DOHH2 (cell line): ENCODE measurements around the gene CBLN1.

Source experiments
- H3F3A ChIP-seq: fragments of 200-600 bp; sonication (generic), shearing (Covaris generic); 2 replicates; pipeline ENCODE4 v1.6.0; 2016; ENCODE audit warnings: antibody characterized with exemption, mild to moderate bottlenecking; ENCODE audit not compliant: control insufficient read depth, insufficient read depth
- H3K27ac ChIP-seq: fragments of 200-600 bp; sonication (generic); 2 replicates; pipeline ENCODE4 v1.5.1; 2014; ENCODE audit warnings: low read depth, mild to moderate bottlenecking, low read length, moderate library complexity
- H3K27me3 ChIP-seq: fragments of 200-600 bp; sonication (generic); 2 replicates; pipeline ENCODE4 v1.6.1; 2014; ENCODE audit warnings: mild to moderate bottlenecking, low read length, mixed read lengths; ENCODE audit not compliant: control insufficient read depth
- H3K36me3 ChIP-seq: fragments of 200-600 bp; sonication (generic); 2 replicates; pipeline ENCODE4 v1.6.1; 2014; ENCODE audit warnings: mild to moderate bottlenecking, low read length, moderate library complexity, mixed read lengths; ENCODE audit not compliant: control insufficient read depth
- H3K4me1 ChIP-seq: fragments of 200-600 bp; sonication (generic); 2 replicates; pipeline ENCODE4 v1.6.1; 2014; ENCODE audit warnings: mild to moderate bottlenecking, low read length, mixed read lengths; ENCODE audit not compliant: control insufficient read depth
- H3K4me2 ChIP-seq: fragments of 200-600 bp; sonication (generic); 2 replicates; pipeline ENCODE4 v1.6.0; 2014; ENCODE audit warnings: mild to moderate bottlenecking, low read length, moderate library complexity
- H3K4me3 ChIP-seq: fragments of 200-600 bp; sonication (generic); 2 replicates; pipeline ENCODE4 v1.5.1; 2014; ENCODE audit warnings: mild to moderate bottlenecking, low read length, mixed read lengths
- H3K79me2 ChIP-seq: fragments of 200-600 bp; sonication (generic); 2 replicates; pipeline ENCODE4 v1.6.1; 2014; ENCODE audit warnings: mild to moderate bottlenecking, low read length, mixed read lengths; ENCODE audit not compliant: control insufficient read depth
- H3K9me2 ChIP-seq: fragments of 200-600 bp; sonication (generic); replicated peaks from 2 replicates; pipeline ENCODE4 v1.6.1; 2014; ENCODE audit warnings: mild to moderate bottlenecking, low read length, mixed read lengths; ENCODE audit not compliant: control insufficient read depth
- H3K9me3 ChIP-seq: fragments of 200-600 bp; sonication (generic); 2 replicates; pipeline ENCODE4 v1.6.1; 2014; ENCODE audit warnings: antibody characterized with exemption, low read length, mixed read lengths; ENCODE audit not compliant: control insufficient read depth, insufficient read depth
- H4K20me1 ChIP-seq: fragments of 200-600 bp; sonication (generic); 2 replicates; pipeline ENCODE4 v1.6.0; 2014; ENCODE audit warnings: low read depth, mild to moderate bottlenecking, antibody characterized with exemption, low read length, moderate library complexity; ENCODE audit not compliant: control insufficient read depth, insufficient read depth
- EZH2phosphoT487 ChIP-seq: fragments of 200-600 bp; sonication (generic); IDR thresholded peaks from 2 replicates; pipeline ENCODE4 v1.6.1; 2017; ENCODE audit warnings: borderline replicate concordance, mild to moderate bottlenecking, antibody characterized with exemption, low read length, moderate library complexity, mixed read lengths
- TF ChIP-seq, protein P1 (sequence below): fragments of 200-600 bp; sonication (generic); IDR thresholded peaks from one replicate; pipeline ENCODE4 v1.5.1; 2014; ENCODE audit warnings: antibody characterized with exemption, mild to moderate bottlenecking, low read depth, low read length; ENCODE audit not compliant: poor library complexity, severe bottlenecking

Gene CBLN1

DNA sequence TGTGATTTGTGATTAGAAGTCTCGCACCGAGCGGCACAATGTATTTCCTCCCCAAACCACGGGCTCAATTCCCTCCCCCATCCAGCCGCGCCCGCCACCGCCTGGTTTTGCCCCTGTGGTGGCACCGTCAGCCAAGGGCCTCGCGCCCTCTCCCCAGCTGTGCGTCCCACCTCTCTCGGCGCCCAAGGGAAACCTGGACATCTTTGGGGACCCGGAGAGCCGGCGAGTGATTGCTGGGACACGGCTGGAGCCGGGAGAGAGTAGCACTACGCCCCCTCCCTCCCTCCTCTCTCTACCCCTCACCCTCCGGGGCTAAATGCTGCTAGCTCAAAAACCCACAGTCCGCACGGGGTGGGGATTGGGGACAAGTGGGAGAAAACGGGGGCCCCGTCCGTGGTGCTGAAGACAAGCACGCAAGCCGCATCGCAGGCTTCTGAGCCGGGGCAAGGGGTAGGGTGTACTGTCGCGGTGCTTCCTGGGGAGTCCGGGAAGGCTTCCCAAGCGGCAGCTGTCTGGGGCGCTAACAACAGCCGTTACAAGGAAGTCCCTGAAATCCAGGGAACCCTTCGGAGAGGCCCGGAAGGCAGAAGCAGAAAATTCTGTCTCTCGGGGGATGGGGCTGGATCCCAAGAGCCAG lies 1.4 kb downstream of the CBLN1 start:
- Histone ChIP-seq H3K9me3 (no peaks in the 10 kb centered on the region), H4K20me1 (no peaks in the 10 kb centered on the region), H3K4me3 (no peak overlapping the region), H3K4me2 (no peak overlapping the region), H3F3A (no peaks in the 10 kb centered on the region), H3K4me1 (no peaks in the 10 kb centered on the region), H3K79me2 (no peaks in the 10 kb centered on the region), H3K9me2 (no peaks in the 10 kb centered on the region), H3K36me3 (no peaks in the 10 kb centered on the region), H3K27me3 (peaks cover 3% of the 10 kb centered on the region), H3K27ac (no peak overlapping the region)
- TF ChIP-seq EZH2phosphoT487: no peak
- TF ChIP-seq, protein P1, sequence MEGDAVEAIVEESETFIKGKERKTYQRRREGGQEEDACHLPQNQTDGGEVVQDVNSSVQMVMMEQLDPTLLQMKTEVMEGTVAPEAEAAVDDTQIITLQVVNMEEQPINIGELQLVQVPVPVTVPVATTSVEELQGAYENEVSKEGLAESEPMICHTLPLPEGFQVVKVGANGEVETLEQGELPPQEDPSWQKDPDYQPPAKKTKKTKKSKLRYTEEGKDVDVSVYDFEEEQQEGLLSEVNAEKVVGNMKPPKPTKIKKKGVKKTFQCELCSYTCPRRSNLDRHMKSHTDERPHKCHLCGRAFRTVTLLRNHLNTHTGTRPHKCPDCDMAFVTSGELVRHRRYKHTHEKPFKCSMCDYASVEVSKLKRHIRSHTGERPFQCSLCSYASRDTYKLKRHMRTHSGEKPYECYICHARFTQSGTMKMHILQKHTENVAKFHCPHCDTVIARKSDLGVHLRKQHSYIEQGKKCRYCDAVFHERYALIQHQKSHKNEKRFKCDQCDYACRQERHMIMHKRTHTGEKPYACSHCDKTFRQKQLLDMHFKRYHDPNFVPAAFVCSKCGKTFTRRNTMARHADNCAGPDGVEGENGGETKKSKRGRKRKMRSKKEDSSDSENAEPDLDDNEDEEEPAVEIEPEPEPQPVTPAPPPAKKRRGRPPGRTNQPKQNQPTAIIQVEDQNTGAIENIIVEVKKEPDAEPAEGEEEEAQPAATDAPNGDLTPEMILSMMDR: no peak

DNA sequence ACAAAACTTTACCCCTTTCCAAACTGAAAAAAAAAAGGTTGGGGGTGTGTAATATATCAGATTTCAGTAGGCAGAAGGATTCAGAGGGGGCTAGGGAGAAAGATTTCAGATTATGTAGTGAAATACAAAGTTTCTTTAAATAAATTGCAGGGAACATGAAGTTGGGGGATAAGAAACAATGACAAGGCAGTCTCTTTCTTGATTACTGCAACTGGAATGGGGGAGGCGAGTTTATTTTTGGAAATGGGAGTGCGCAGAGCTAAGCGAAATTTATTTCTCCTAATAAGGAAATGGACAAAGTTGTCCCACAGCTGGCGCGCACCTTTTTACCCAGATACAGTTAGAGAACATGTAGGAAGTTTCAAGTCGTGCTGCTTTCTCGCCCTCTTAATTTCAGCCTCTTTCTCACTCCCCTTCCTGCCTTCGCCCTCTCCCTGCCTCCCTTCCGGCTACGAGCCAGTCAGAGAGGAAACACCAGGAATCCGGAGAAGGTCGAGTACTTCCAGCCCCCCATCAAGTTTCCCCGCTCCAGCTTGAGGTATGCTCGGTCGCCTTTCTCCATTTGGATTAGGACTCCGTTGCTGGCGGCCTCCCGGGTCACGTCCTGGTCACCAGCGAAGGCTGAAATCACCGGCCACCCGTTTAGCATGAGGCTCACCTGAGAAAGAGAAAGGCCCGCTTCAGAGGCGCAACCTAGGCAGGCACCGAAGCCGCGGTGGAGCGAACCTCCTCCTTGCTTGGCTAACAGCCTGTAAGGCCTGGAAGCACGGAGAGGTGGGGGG lies 2.5 kb downstream of the CBLN1 start:
- H3K4me1 ChIP-seq: no peaks in the 10 kb centered on the region
- peaks cover 5% of the 10 kb centered on the region for H3K27me3 ChIP-seq
- no peaks in the 10 kb centered on the region for H3K79me2 ChIP-seq
- TF ChIP-seq, protein P1: no peak
- no peak for TF ChIP-seq EZH2phosphoT487
- H4K20me1 ChIP-seq: no peaks in the 10 kb centered on the region
- H3K9me2 ChIP-seq: no peaks in the 10 kb centered on the region
- no peak overlapping the region for H3K4me3 ChIP-seq
- H3K9me3 ChIP-seq: no peaks in the 10 kb centered on the region
- H3K36me3 ChIP-seq: no peaks in the 10 kb centered on the region
- H3K4me2 ChIP-seq: no peak overlapping the region
- no peak overlapping the region for H3K27ac ChIP-seq
- no peaks in the 10 kb centered on the region for H3F3A ChIP-seq

DNA sequence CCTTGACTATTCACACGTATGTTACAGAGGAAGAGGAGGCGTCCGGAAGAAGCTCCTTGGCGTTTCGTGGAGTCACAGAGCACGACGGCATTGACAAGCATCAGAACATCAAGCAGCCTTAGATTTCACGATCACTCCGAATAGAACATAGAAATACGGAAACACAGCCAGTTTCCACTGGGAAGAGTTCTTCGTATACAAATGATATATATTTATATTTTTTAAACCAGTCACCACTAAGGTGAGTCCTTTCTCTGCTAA lies 3.1 kb downstream of the CBLN1 start:
- no peak for TF ChIP-seq EZH2phosphoT487
- TF ChIP-seq, protein P1: no peak
- no peaks in the 10 kb centered on the region for H4K20me1 ChIP-seq
- H3F3A ChIP-seq: no peaks in the 10 kb centered on the region
- H3K4me2 ChIP-seq: no peak overlapping the region
- H3K4me3 ChIP-seq: no peak overlapping the region
- H3K9me2 ChIP-seq: no peaks in the 10 kb centered on the region
- H3K4me1 ChIP-seq: no peaks in the 10 kb centered on the region
- H3K36me3 ChIP-seq: no peaks in the 10 kb centered on the region
- no peak overlapping the region for H3K27ac ChIP-seq
- H3K27me3 ChIP-seq: peaks cover 8% of the 10 kb centered on the region
- no peaks in the 10 kb centered on the region for H3K79me2 ChIP-seq
- no peaks in the 10 kb centered on the region for H3K9me3 ChIP-seq
